ENCODE data around the gene ADAMTS16.

ADAMTS16 gene

GRCh38 chr5:5332287-5332686, 192.2 kb downstream of the ADAMTS16 start:
- TF ChIP-seq CTCF (conservative IDR thresholded peaks at IDR 0.05; ENCODE audit: control insufficient read depth, insufficient read depth, low read depth, low read length), result no peak
- no peak overlapping the region for H3K4me3 ChIP-seq (ENCODE audit: control insufficient read depth, low read depth, low read length)
- DNase-seq (ENCODE audit: low read depth), result no peak

- DNase-seq (ENCODE audit: low read depth), result no peak
- no peak for TF ChIP-seq CTCF (conservative IDR thresholded peaks at IDR 0.05; ENCODE audit: control insufficient read depth, insufficient read depth, low read depth, low read length)
- no peak overlapping the region for H3K4me3 ChIP-seq (ENCODE audit: control insufficient read depth, low read depth, low read length)
Observed at GRCh38 chr5:5335107-5335506, 195.0 kb downstream of the ADAMTS16 start.

GRCh38 chr5:5335700-5336264, 195.7 kb downstream of the ADAMTS16 start:
- DNase-seq (ENCODE audit: low read depth), result peak; percentile 71
- no peak overlapping the region for H3K4me3 ChIP-seq (ENCODE audit: control insufficient read depth, low read depth, low read length)
- no peak for TF ChIP-seq CTCF (conservative IDR thresholded peaks at IDR 0.05; ENCODE audit: control insufficient read depth, insufficient read depth, low read depth, low read length)

- no peak for DNase-seq (ENCODE audit: low read depth)
- H3K4me3 ChIP-seq (ENCODE audit: control insufficient read depth, low read depth, low read length), result no peak overlapping the region
- TF ChIP-seq CTCF (conservative IDR thresholded peaks at IDR 0.05; ENCODE audit: control insufficient read depth, insufficient read depth, low read depth, low read length), result no peak
Observed at GRCh38 chr5:5339257-5339656, 199.1 kb downstream of the ADAMTS16 start.

- H3K4me3 ChIP-seq (ENCODE audit: control insufficient read depth, low read depth, low read length), result no peak overlapping the region
- peak; percentile 70 for TF ChIP-seq CTCF (conservative IDR thresholded peaks at IDR 0.05; ENCODE audit: control insufficient read depth, insufficient read depth, low read depth, low read length)
- DNase-seq (ENCODE audit: low read depth), result peak; percentile 99
Observed at GRCh38 chr5:5340206-5340729, 200.1 kb downstream of the ADAMTS16 start.

- TF ChIP-seq CTCF (conservative IDR thresholded peaks at IDR 0.05; ENCODE audit: control insufficient read depth, insufficient read depth, low read depth, low read length), result no peak
Observed at GRCh38 chr5:5341531-5342292, 201.6 kb downstream of the ADAMTS16 start.

More at GRCh38 chr5:5341531-5342292, 201.6 kb downstream of the ADAMTS16 start:
- H3K4me3 ChIP-seq (ENCODE audit: control insufficient read depth, low read depth, low read length), result no peak overlapping the region
- DNase-seq (ENCODE audit: low read depth), result peak; percentile 79
